Measurements from ENCODE around the gene ADCY7. TPM values are rescaled to one million over a fixed set of nuclear protein-coding genes. Genes with fewer than 3 reads are reported as not detected.

The ADCY7 gene
- total and polyA plus RNA-seq, 9 of the 15 experiments (the other 6 are each of a cell fraction or from before 2014, with no cell fraction given): 2.3 to 108 (median 28.6) TPM

DNA sequence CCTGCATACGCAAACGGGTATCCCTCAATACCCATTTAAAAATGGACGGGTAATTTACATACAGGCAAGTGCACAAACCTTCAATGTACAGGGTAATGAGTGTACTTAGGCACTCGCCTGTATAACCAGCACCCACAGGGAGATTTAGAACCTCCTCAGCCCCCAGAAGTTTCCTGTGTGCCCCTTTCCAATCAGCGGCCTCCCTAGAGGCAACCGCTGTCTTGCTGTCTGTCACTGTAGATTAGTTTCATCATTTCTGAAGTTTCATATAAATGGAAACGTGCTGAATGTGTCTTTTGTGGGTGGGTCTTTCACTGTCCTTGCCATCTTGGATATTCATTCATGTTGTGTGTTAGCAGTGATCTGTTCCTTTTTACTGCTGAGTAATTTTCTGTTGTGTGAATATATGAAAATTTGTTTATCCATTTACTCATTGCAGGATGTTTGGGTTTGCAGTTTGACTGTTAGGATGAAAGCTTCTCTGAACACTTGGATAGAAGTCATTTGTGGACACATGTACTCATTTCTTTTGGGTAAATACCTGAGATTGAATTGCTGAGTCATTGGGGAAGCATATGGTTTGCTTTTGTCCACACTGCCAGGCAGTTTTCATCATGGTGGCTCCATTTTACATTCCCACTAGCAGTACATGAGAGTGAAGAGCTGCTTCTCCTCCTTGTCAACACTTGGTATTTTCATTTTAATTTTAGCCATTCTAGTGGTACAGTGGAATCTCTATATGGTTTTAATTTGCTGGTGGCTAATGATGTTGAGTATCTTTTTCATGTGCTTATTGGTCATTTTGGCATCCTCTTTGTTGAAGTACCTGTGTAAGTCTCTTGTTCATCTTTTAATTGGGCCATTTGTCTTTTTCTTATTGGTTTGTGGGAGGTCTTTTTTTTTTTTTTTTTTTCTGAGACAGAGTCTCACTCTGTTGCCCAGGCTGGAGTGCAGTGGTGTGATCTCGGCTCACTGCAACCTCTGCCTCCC is 2.1 kb upstream of the ADCY7 start (continued):
- TF ChIP-seq, protein P1, sequence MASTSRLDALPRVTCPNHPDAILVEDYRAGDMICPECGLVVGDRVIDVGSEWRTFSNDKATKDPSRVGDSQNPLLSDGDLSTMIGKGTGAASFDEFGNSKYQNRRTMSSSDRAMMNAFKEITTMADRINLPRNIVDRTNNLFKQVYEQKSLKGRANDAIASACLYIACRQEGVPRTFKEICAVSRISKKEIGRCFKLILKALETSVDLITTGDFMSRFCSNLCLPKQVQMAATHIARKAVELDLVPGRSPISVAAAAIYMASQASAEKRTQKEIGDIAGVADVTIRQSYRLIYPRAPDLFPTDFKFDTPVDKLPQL (IDR thresholded peaks at IDR 0.05; ENCODE audit: extremely low read depth, insufficient read length): no peak
- TF ChIP-seq CBX3 (IDR thresholded peaks at IDR 0.05; ENCODE audit: borderline replicate concordance in 1 of 2, low read length in 2 of 2) (peak in 1 of 2 experiments; percentile 47; a peak in 1 of 3 replicates), PTTG1 (tag; IDR thresholded peaks at IDR 0.05; ENCODE audit: low read depth) (no peak), ZNF79 (CRISPR knock-in tag; IDR thresholded peaks at IDR 0.05; ENCODE audit: low read depth) (no peak), RBM22 (IDR thresholded peaks at IDR 0.05; ENCODE audit: low read depth, low read length, poor library complexity, severe bottlenecking) (no peak), HEY1 (CRISPR knock-in tag; IDR thresholded peaks at IDR 0.05; ENCODE audit: borderline replicate concordance) (no peak), KDM5B (IDR thresholded peaks at IDR 0.05; ENCODE audit: insufficient replicate concordance, low read depth, low read length) (no peak), SRSF9 (IDR thresholded peaks at IDR 0.05; ENCODE audit: borderline replicate concordance, low read depth, low read length) (no peak), ZNF174 (CRISPR knock-in tag; IDR thresholded peaks at IDR 0.05) (no peak), RFX5 (IDR thresholded peaks at IDR 0.05; ENCODE audit: low read depth, low read length) (no peak), TBL1XR1 (IDR thresholded peaks at IDR 0.05; ENCODE audit: low read length in 2 of 2) (no peak), XRCC4 (IDR thresholded peaks at IDR 0.05; ENCODE audit: extremely low read depth, insufficient read depth, insufficient read length) (no peak), HOXB6 (CRISPR knock-in tag; IDR thresholded peaks at IDR 0.05; ENCODE audit: borderline replicate concordance) (no peak), EP400 (IDR thresholded peaks at IDR 0.05) (peak; percentile 13)
- TF ChIP-seq, protein P2, sequence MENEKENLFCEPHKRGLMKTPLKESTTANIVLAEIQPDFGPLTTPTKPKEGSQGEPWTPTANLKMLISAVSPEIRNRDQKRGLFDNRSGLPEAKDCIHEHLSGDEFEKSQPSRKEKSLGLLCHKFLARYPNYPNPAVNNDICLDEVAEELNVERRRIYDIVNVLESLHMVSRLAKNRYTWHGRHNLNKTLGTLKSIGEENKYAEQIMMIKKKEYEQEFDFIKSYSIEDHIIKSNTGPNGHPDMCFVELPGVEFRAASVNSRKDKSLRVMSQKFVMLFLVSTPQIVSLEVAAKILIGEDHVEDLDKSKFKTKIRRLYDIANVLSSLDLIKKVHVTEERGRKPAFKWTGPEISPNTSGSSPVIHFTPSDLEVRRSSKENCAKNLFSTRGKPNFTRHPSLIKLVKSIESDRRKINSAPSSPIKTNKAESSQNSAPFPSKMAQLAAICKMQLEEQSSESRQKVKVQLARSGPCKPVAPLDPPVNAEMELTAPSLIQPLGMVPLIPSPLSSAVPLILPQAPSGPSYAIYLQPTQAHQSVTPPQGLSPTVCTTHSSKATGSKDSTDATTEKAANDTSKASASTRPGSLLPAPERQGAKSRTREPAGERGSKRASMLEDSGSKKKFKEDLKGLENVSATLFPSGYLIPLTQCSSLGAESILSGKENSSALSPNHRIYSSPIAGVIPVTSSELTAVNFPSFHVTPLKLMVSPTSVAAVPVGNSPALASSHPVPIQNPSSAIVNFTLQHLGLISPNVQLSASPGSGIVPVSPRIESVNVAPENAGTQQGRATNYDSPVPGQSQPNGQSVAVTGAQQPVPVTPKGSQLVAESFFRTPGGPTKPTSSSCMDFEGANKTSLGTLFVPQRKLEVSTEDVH (IDR thresholded peaks at IDR 0.05; ENCODE audit: low read depth, partially characterized antibody): no peak
- TF ChIP-seq, protein P3, sequence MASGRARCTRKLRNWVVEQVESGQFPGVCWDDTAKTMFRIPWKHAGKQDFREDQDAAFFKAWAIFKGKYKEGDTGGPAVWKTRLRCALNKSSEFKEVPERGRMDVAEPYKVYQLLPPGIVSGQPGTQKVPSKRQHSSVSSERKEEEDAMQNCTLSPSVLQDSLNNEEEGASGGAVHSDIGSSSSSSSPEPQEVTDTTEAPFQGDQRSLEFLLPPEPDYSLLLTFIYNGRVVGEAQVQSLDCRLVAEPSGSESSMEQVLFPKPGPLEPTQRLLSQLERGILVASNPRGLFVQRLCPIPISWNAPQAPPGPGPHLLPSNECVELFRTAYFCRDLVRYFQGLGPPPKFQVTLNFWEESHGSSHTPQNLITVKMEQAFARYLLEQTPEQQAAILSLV (tag; IDR thresholded peaks at IDR 0.05): no peak
- TF ChIP-seq, protein P4, sequence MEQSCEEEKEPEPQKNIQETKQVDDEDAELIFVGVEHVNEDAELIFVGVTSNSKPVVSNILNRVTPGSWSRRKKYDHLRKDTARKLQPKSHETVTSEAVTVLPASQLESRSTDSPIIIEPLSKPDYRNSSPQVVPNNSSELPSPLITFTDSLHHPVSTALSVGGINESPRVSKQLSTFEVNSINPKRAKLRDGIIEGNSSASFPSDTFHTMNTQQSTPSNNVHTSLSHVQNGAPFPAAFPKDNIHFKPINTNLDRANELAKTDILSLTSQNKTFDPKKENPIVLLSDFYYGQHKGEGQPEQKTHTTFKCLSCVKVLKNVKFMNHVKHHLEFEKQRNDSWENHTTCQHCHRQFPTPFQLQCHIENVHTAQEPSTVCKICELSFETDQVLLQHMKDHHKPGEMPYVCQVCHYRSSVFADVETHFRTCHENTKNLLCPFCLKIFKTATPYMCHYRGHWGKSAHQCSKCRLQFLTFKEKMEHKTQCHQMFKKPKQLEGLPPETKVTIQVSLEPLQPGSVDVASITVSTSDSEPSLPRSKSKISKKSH (CRISPR knock-in tag; IDR thresholded peaks at IDR 0.05): no peak
